Occipital lobe (tissue), 2 donors: ENCODE data around the gene DLGAP4. TPM values are rescaled to one million over a fixed set of nuclear protein-coding genes. Genes with fewer than 3 reads are reported as not detected.

Experiments
- DNase-seq: peaks from one replicate; lab custom pipeline; 2025; lab: John Stamatoyannopoulos, UW
- total RNA-seq: library from RNA; depleted of rRNA; stranded (reverse); fragments of >200 nt; gene quantifications from one replicate; pipeline ENCODE4 v1.2.3, GENCODE V29; 2014

The DLGAP4 gene
- total RNA-seq, 1 donor from 2014 or later, result 29.9 TPM

DNA sequence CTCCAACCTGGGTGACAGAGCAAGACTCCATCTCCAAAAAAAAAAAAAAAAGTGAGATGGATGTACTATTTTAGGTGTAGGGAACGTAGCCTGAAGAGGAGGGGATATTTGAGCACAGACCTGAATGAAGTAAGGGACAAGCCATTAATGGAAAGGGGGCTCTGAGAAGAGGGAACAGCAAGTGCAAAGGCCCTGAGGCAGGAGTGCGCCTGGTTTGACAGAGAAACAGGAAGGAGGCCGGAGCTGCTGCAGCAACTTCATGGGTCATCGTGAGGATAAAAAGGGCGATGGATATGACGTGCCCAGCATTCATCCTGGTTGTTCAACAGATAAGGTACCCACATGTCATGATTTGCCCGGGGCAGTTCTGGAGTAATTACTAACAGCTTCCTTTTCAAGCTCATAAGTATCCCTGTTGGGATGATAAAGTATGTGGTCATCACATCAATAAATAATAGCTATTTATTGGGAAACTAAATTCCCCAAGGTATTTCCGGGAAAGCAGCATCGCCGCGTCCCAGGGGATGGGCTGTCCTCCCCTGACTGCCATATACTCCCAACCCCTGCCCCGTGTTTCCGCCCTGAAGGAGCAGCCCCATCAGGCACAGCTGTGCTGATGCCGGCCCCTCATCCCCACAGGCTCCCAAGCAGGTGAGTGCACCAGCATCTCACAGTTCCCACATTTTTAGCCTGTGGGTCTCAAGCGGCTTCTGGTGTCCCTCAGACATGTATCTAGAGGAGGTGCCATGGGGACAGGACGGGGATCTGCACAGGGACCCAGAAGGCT, 43.4 kb downstream of the DLGAP4 start:
- DNase-seq, result no peak

DNA sequence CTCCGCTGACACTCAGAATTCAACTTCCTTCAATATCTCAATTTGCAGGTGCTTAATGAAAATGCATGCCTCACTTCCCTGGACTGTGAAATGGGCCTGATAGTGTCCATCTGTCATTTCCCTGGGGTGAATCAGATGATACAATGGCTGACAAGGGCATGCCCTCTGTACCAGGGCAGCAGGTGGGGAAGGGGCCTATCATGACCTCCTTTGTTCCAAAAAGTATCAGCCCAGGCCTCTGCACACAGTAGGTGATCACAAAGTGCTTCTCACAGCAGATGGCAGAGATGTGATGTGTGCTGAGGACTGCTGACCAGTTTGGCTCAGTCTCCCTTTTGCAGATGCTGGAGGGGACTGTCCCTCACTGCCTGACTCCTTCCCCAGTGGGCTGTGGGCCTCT, 44.3 kb downstream of the DLGAP4 start:
- DNase-seq, result no peak

DNA sequence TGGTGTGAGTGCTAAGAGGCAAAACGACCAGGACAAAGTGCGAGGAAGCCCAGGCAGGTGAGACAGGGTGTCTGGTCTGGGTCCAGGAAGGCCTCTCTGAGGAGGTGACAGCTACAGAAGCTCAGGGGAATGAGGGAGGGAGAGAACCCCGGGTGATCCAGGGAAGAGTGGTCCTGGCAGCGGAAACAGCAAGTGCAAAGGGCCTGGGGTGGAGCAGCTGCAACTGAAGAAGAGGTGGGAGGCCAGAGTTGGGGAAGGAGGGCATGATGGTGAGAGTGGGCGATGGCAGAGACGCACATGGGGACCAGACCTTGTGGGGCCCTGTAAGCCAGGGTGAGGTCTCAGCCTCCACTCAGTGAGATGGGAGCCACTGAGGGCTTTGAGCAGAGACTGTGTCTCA, 45.8 kb downstream of the DLGAP4 start:
- no peak for DNase-seq

DNA sequence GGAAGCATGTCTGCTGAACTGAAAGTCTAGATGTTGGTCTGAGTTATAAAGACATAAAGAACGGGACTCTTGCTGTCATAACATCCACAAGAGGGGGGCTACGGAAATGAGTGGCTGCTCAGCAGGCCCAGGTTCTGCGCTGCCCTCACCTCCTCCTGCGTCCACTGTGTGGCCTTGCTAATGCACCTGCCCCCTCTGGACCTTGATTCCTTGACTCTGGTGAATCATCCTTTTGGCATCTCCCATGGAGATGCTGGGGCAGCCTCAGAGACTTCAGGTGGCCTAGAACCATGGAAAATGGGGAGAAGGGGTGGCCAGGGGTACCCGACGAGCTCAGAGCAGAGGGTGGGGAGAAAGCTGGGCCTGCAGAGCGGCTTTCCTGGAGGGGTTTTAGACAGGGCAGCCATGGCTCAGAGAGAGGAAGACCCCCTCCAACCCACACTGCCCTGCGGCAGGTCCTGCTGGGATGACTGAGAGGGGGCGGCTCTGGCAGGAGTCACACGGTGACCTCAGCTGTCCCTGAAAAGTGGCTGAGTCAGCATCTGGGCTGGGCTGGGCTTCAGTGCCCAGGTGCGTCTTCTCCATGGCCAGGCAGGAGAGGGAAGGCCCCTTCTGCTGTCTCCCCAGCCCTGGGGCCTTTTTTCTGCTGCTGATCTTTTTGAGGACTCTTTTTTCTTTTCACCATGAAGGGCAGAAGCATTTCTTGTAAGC, 46.9 kb downstream of the DLGAP4 start:
- DNase-seq, result no peak

DNA sequence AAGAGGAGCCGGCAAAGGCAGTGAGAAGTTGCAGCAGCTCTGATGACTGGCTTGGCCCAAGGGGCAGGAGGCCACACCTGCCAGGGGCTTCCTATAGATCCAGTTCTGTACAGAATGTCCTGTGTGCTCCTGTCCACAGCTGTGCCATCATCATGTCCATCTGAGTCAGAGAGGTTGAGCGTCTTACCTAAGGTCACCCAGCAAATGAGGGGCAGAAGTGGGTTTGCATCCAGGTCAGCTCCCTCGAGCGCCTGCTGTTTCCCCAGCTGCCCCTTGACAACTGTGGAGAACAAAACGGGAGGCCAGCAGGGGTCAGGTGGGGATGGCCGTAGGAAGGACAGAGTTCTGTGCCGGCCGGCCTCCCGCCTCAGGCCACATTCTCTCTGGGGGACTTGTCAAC, 47.6 kb downstream of the DLGAP4 start:
- no peak for DNase-seq

DNA sequence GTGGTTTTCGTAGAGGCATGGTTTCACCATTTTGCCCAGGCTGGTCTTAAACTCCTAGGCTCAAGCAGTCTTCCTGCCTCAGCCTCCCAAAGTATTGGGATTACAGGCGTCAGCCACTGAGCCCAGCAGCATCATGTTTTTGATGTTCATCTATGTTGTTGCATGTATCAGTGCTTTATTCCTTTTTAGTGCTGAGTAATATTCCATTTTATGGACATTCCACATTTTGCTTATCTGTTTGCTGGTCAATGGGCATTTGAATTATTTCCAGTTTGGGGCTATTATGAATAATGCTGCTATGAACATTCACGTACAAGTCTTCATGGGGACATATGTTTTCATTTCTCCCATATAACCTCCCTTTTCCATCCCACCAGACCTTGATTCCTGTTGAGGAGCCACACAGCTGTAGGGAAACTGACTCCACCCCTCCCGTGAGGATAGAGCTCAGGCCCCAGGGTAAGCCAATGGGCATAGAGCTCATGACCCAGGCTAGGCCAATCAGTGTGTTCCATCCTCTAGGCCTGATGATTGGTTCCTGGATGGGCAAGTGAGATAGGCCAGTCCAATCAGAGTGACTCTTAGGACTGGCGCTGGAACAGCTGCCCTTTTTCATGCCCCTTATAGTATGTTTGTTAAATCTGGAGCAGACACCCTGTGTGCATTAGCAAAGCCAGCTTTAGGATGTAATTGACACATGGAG, 49.5 kb downstream of the DLGAP4 start:
- DNase-seq, result no peak

DNA sequence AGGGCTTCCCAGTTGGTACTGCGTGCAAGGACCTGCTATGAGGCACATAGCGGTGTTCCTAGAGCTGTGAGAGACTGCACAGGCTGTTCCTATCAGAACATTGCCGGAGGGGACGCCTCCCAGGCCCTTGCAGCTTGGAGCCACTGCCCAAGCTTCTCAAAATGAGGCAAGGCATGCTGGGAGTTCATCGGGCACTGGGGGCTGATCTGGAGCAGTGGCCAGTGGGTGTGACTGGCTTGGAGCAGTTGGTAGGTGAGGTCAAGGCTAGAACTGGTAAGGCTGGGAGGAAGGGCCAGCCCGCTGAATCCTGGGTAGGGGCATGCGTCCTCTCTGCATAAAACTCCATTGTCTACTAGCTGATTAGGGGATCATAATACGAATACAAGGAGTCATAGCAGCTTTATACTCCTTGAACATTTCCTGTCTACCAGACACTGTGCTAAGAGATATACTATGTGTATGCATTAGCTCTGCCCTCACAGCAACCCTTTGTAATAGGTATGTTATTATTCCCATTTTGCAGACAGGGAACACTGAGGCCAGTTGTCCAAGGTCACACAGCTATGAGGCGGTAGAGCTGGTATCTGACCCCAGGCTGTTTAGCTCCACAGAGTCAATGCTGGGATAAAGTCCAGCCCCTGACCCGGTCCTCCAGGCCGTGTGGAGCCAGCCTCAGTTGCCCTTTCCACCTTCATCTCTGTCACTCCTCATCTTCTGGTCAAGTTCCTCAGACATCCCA, 53.7 kb downstream of the DLGAP4 start:
- DNase-seq, result no peak

DNA sequence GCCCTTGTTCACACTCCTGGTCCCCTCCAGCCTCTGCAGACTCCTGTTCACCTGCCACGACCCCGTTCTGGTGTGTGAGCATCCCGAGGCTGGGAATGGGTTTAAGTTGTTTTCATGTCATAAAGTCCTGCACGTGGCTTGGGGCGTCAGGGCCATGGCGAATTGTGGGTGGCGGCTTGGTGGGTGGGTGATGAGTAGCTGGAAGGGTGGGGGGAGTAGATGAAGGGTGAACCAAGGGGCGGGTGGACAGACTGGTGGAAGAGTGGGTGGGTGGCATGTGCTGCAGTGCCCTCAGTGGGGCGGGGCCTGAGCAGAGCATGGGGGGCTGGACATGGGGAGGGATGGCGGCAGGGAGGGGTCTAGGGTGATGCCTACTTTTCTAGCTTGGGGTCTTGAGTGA, 54.3 kb downstream of the DLGAP4 start:
- DNase-seq, result no peak

DNA sequence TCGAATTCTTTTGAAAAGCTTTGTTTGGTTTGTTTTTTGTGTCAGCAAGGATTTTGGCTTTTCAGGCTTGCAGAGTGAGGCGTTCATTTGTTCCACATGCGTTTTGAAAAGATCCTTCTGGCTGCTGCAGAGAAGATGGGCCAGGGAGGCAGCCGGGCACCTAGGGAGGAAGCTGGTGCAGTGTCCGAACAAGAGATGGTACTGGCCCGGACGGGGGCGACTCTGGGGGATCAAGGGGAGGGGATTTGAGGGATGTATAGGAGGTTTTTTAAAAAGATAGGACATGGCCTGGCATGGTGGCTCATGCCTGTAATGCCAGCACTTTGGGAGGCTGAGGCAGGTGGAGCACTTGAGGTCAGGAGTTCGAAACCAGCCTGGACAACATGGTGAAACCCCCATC, 55.3 kb downstream of the DLGAP4 start:
- no peak for DNase-seq

DNA sequence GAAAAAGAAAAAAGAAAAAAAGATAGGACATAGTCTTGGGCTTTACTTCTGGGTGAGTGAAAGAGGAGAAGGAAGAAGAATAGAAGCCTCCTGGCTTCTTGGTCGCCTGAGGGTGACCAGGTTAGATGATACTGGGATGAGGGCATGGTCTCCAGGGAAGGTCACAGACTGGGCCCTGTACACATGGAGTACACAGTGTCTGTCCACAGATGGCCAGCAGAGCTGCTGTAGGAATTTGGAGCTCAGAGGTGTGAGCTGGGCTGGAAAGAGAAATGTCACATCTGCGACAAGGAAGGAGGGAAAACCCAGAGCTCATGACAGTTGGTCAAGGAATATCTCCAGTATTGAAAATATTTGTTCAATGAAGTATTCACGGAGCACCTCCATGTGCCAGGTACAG, 56.1 kb downstream of the DLGAP4 start:
- DNase-seq, result no peak

DNA sequence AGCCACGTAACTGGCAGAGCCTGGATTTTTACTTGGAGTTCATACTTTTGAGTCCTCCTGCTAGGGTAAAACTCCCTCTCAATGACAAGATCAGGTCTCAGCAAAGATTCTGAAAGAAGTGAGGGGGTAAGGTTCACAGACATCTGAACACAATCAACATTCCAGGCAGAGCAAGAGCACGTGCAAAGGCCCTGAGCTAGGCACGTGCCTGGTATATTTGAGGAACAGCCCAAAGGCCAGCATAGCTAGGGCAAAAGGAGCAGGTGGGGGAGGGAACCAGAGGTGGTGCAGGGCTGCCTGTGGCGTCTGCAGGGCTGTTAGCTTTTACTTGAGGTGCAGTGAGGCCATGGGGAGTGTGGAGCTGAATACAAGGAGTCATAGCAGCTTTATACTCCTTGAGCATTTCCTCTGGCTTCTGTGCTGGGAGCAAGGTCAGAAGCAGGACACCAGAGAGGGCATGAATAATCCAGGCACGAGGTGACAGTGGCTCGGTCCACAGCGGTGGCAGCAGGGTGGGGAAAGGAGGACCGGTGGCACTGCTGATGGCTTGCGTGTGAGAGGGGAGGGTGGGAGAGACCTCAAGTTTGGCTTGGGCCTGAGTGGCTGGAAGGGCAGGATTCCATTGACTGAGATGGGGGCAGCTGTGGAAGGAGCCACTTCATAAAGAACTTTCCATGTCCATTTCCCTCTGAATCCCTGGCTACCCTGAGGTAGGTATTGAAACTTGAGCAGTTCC, 57.0 kb downstream of the DLGAP4 start:
- DNase-seq, result no peak

DNA sequence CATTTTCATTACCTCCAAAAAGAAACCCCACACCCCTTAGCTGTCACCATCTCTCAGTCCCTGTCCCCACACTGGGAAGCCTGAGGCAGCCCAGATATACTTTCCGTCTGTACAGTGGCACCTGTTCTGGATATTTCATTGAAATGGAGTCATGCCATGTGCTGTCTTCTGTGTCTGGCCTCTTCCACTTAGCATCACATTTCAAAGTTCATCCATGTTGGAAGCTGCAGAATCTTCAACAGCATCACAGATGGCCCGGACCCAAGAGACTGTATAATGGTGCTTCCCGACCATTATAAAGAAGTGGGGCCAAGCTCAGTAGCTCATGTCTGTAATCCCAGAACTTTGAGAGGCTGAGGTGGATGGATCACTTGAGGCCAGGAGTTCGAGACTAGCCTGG, 58.4 kb downstream of the DLGAP4 start:
- no peak for DNase-seq

DNA sequence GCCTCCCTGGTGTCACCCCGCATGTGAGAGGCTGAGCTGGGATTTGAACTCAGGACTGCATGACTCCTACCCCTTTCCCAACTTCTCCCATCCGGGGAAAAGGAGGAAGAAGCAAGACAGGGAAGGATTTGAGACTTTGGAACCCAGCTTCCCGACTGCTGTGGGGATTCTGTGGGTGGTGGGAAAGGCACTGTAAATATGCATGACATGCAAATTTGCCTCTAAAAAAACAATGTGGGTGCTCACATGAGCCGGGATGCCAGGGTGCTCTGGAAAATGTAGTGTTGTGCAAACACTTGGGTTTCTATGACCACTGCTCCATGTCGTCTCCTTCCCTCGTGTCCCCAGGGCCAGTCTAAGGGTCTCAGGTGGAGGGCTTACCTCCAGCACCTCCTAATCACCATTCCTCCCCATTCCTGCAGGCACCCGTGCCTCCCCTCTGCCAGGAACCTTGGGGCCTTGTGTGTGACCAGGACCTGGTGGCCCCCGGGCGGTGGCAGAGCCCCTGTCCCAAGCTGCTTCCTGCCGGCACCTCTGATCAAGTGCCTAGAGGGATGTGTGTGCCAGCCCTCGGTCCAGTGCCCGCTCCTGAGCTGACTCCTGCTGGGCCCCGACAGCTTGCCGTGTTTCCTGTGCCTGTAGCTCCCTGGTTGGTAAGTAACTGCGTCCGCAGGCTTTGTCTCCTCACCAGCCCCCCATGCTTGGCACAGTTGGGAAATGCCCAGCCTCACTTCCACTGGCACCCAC, 60.7 kb downstream of the DLGAP4 start:
- no peak for DNase-seq

DNA sequence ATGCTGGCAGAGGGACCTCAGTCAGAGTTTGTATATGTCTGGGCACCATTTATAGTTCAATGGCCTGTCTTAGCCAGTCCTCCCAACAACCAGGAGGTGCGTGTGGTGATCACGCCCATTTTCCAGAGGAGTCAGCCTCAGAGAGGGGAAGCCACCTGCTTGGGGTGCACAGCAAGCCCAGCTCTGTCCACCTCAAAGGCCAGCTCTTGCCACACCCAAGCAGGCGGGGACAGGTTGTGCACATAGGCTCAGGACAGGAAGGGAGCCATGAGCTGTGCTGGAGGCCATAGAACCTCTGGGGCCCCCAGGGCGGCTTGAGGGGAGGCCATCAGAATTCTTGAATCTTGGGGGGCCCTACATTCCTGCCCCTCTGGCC, 61.2 kb downstream of the DLGAP4 start:
- no peak for DNase-seq

DNA sequence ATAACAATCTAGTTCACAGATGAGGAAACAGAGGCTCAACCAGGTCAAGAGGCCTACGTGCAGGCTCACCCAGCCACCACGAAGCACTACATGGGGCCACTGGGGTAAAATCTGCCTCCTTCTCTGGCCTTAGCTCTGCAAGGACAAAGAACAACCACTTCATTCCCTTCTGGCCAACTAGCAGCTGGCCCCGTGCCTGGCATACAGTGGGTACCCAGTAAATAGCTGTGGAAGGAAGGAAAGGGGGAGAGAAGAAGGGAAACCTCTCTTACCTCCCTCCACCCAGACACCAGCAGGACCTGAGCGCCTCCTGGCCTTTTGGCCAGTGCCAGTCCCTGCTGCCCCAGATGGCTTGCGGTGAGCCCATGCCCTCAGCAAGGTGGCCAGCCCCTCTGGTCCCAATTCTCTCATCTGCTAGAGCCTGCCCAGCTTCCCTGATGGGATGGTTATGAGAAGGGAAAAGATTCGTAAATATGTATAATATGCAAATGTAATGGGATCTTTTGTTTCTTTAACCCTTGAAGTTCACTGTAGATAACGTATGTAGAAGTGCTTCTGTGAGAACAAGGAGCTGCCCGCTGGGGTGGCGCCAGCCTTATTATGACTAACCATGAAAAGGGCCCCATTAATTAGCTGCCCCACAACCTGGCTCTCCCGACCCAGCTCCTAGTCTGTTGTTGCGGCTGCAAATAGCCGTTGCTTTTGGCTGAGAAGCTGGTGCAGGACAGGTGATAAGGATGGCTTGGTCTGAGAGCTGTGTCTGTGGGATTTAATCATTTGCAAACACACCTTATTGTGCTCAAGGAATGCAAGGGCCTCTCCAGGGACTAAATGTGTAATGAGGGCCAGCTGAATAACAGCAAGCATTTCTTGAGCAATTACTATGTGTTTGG, 62.0 kb downstream of the DLGAP4 start:
- no peak for DNase-seq

DNA sequence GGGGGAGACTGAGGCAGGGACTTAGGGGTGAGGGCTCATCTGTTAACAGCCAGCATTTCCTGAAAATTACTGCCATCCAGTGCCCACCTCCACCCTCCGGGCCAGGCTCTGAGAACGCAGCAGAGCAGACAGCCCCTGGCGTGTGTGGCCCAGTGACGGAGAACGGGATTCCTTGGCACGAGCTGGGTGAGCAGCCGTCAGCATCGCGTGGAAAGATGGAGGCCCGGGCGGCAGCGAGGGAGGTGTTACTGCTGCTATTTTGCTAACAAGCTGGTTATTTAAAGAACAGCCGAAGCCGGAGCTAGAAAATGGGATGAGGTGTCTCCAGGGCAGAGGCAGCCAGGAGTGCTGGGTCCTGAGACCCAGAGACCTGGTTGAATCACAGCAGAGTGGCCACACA, 62.7 kb downstream of the DLGAP4 start:
- DNase-seq, result peak; percentile 49

DNA sequence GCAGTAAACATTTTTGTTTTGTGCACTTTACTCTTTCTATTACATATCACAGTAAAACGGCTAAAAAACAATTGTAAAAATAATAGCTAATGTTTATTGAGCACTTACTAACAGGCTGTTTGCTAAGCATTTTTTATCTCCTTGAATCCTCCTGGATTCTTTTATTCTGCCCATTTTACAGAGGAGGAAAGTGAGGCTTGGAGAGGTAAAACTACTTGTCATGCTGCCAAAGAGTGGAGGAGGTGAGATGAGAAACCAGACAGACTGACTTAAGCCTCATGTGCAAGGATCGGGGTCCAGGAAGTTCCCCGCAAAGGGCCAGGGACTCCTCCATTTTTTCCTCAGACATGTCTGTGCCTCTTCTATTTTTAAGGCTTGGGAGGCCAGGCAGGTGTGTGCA, 63.6 kb downstream of the DLGAP4 start:
- no peak for DNase-seq

DNA sequence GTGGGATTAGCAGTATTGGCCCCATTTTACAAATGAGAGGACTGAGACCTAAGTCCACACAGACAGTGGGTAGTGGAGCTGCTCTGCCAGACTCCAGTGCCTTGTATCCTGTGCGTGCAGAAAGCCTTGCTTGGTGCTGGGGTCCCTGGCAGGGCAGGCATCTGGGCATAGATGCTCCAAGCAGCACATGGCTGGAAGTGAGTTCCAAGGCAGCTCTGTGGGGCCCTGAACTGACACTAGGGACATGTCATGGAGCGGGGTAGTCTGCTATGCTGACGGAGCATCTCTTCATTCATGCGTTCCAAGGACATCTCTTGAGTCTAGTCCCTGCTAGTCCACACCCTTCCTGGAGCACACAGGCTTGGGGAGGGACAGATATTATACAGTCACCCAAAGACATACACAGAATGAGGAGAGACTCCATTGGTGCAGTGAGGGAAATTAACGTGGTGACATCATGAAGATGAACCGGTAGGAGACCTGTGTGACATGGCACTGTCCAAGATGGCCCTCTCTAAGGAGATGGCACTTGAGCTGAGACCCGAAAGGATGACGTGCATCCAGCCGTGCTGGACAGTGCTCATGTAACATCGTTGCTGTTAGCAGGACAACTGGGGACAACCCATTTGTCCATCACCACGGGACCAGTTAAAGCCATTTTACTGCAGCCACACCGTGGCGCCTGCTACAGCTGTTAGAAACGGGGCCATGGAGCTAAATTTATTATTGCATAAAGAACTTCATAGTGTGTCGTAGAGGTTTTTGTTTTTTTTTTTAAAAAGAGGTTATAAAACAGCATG, 65.1 kb downstream of the DLGAP4 start:
- no peak for DNase-seq

DNA sequence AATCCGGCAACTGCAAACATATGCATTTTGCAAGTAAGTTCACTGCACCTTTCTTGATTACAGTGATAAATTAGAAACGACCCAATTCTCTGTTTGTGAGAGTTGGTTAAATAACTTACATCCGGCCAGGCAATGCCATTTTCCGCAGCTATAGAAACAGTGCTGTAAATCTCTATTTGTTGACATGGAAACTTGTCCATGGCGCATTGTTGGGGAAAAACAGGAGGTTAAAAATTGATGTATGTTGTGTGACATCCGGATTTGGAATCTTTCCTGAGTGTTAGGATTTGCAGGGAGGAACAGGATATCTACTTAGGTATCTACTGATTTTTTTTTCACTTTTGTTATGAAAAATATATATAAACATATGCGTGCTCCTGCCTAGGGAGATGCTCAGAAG, 66.5 kb downstream of the DLGAP4 start:
- DNase-seq, result no peak
